Hematopoietic multipotent progenitor cell treated with erythropoietin and hydrocortisone succinate and interleukin-3 and kit ligand, for 6 days (in vitro differentiated cells): Measurements from ENCODE around the gene SERPINB3.
A peak's percentile ranks its signal among the peaks of the same experiment; 100 is the strongest.
"Not testable (repeated sequence)": the region's sequence is repeated elsewhere in the genome, so short reads cannot be mapped to it uniquely, and the experiment has no call there.

ENCODE experiments used
- DNase-seq: peaks from one replicate; pipeline ENCODE4 v3.0.0-alpha.2; 2015

SERPINB3 gene

GRCh38 chr18:63644694-63645093 is 17.0 kb downstream of the SERPINB3 start:
- not testable (repeated sequence) for DNase-seq

- DNase-seq = not testable (repeated sequence)
Observed at GRCh38 chr18:63644142-63644541, 17.6 kb downstream of the SERPINB3 start, which contains the start of gene SERPINB4. Gene SERPINB4 (minus strand): TSS chr18:63644256. CDS start chr18:63643577, 679 bp downstream.

DNA sequence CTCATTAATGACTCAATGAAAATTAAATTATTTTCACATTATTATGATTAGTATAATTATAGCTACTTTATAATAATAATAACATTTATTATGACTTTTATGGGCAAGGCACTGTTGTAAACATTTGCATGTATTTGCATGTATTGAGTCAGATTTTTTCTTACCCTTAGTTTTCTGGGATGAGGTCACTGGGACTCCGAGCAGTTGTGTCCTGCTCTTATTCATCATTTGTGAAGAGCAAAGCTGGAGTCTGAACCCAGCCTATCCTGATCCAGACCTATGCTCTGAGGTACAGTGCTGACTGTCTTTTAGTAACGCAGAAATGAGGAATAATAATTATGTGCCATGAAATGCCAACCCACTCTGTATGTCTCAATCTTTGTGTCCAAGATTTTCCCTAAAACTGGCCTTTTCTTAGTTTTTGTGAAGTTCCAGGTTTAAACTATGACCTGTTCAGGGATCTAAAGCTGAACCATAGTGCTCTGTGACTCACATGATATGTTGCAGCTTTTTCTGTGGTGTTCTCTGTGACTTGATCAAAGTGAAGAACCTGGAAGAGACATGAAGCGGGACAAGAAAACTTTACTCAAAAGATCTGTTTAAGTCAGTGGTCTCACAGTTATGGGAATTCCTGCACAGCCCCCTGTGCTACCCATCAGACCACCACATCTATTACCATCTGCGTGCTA is 18.9 kb downstream of the SERPINB3 start:
- not testable (repeated sequence) for DNase-seq

DNA sequence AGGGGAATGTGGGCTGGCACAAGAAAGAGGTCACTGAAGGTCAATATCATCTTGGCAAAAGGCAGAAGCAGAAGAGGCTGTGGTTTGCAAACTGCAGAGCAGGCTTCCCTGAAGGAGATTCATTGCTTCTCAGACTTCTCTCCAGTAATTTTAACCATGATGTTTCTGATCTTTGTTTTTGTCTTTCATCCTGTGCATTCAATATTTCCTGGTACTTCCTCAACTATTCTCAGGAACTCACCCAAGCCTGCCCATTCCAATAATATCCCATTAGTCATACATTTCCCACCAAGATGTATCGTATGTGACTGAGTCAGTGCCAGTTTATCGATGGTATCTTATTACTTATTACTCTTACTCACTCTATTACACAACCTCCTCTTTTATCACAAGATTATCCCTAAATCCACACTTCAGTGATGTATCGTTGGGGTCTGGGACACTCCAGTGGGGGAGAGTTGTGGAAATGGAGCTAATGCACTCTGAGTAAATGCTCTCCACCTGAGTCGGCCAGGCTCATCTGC is 20.5 kb downstream of the SERPINB3 start:
- DNase-seq = not testable (repeated sequence)

DNA sequence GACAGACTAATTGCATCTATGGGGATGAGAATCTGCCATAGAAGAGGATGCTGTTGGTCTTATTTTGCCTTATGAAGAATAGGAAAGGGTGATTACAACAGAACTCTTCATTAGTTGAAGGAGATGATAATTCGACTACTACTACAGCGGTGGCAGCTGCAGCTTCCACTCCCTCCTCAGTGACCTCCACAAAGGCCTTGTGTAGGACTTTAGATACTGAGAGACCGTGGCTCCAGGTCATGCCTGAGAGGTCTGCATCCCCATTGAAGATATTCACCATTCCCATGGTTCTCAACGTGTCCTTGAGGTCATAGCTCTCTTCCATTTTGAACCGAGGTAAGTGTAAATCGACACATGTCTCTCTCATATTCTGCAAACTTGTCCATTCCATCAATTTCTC is 24.0 kb downstream of the SERPINB3 start:
- no peak for DNase-seq

DNA sequence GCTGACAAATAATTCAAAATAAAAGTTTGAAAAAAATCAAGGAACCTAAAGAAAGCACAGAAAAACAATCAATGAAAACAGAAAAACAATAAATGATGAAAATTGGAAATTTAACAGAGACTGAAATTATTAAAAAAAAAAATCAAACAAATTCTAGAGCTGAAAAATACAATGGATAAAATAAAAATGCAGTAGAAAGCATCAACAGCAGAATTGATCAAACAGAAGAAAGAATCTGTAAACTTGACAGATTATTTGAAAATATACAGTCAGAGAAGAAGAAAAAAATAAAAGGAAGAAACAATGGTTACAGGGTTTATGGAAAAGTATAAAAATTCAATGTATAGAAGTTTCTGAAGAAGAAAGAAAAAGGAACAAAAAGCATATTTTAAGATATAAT is 33.9 kb downstream of the SERPINB3 start:
- DNase-seq = no peak

DNA sequence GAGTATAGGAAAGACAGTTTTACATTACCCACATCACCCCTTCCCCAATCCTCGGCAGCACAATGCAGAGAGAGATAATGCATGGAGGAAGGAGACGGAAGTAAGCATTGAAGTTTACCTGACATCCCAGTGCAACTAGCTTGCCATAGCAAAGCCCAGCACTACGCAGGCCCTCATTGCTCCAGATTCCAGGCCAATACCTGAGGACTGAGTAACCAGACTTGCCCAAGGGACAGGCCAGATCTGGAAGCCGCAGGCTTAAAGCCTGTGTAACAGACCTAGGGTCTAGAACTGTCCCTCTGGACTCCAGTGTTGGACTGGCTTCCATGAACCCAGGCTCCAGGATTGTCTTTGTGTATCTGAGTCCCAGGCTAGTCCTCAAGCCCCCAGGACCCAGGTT is 35.3 kb downstream of the SERPINB3 start:
- DNase-seq = no peak

DNA sequence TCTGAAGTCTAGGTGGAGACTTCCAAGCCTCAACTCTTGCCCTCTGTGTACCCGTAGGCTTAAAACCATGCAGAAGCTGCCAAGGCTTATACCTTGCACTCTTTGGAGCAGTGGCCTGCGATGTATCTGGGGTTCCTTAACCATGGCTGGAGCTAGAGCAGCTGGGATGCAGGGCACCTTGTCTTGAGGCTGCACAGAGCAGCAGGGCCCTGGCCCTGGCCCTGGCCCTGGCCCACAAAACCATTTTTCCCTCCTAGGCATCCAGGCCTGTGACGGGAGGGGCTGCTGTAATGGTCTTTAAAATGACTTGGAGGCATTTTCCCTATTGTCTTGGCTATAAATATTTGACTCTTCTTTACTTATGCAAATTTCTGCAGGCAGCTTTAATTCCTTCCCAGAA is 36.8 kb downstream of the SERPINB3 start:
- no peak for DNase-seq

DNA sequence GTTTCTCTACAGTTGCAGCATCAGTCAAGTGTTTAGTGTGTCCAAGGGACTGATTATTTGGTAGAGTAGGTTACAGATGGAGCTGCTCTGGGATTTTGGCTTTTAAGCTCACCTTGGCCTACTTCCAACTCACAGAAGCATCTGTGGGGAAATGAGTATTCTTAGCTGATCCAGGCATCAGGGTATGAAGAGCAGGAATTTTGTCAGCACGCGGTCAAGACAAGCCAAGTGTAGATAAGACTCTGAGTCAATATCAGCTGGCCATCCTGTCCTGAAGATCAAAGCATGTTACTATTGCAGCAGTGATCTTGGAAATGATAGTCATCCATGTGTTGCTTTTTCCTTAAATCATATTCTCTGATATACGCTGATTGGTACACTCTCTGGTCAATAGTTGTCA is 42.0 kb downstream of the SERPINB3 start:
- DNase-seq = no peak

DNA sequence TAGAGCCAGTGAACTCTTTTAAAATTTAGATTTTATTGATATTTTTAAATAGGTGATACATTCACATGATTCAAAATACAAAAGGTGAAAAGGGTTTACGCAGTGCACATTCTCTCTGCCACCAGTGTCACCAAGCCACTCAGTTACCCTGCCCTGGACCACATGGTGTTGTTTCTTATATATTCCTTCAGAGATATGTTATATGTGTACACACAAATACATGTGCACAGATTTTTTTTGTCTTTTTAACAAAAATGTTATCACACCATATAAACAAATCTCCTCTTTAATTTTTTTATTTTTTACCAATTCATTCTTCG is 43.8 kb downstream of the SERPINB3 start:
- DNase-seq = no peak

GRCh38 chr18:63617049-63617914 is 44.4 kb downstream of the SERPINB3 start:
- DNase-seq = peak; percentile 24

DNA sequence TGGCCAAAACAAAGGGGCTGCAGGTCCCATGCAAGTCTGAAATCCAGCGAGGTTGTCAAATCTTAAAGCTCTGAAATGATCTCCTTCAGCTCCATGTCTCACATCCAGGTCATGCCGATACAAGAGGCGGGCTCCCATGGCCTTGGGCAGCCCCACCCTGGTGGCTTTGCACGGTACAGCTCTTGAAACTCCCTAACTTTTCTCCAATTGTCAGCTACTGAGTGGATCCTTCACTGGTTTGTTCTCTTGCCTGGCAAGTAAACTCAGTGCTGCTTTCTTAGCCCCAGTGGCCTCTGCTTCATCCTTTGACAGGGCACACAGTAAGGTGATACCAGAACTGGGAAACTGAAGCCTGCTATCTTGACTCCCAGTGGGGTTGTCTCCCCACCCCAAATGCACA is 48.3 kb downstream of the SERPINB3 start:
- DNase-seq = no peak

DNA sequence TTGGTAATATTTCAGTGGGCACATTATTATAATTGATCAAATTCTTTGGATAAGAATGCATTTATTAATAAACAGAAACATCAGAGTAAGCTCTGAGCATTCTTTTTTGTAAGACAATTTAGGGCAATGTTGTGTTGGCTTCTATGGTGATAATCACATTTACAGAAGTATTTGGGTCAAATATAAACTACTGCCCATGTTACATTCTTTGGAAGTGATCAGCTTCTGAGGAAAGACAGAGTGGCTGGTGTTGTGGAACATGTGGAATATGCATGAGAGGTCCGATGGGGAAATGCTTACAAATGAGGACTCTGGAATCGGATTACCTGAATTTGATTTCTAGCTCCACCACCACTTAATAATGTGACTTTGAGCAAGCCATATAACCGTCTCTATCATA is 55.2 kb downstream of the SERPINB3 start:
- no peak for DNase-seq
